Heart right ventricle (tissue), 16 donors: ENCODE measurements around the gene PCDH17. TPM values are rescaled to one million over a fixed set of nuclear protein-coding genes. Genes with fewer than 3 reads are reported as not detected.

Experiments
- ATAC-seq, 8 donors: fragments of 200-7000 bp; cut with Tn5 transposase; one replicate each; pipeline ENCODE4 v1.9.1; 2020; ENCODE audit warnings: mild to moderate bottlenecking in 8 of 8, moderate library complexity in 8 of 8, moderate number of reproducible peaks in 1 of 8
- DNase-seq, 2 donors: peaks; one replicate each; pipeline ENCODE4 v3.0.0-alpha.2; 2020
- H3K27ac ChIP-seq, 10 donors: fragments of 200-600 bp; sonication (generic) in 2 of 10; one replicate each; pipeline versions ENCODE4 v1.5.0 to v1.8.0; 2020 to 2022; ENCODE audit warnings: mild to moderate bottlenecking in 3 of 10
- H3K27me3 ChIP-seq, 7 donors: fragments of 200-600 bp; one replicate each; pipeline ENCODE4 v1.8.0; 2021 to 2022; ENCODE audit warnings: mild to moderate bottlenecking in 2 of 7
- H3K36me3 ChIP-seq, 9 donors: fragments of 200-600 bp; sonication (generic) in 1 of 9; one replicate each; pipeline versions ENCODE4 v1.5.0 to v1.8.0; 2020 to 2022; ENCODE audit warnings: mild to moderate bottlenecking in 2 of 9
- H3K4me1 ChIP-seq, 9 donors: fragments of 200-600 bp; sonication (generic) in 1 of 9; one replicate each; pipeline versions ENCODE4 v1.5.0 to v1.8.0; 2020 to 2022; ENCODE audit warnings: mild to moderate bottlenecking in 4 of 9
- H3K4me3 ChIP-seq, 10 donors: fragments of 200-600 bp; sonication (generic) in 2 of 10; one replicate each; pipeline versions ENCODE4 v1.5.0 to v1.8.0; 2020 to 2022; ENCODE audit warnings: mild to moderate bottlenecking in 7 of 10, moderate library complexity in 2 of 10
- H3K9me3 ChIP-seq, 11 donors: fragments of 200-600 bp in 10 of 11; sonication (generic) in 2 of 11; one replicate each; pipeline versions ENCODE4 v1.5.0 to v1.8.0; 2013 to 2022; ENCODE audit warnings: mild to moderate bottlenecking in 2 of 11, control low read depth in 1 of 11, moderate library complexity in 1 of 11
- CTCF ChIP-seq, 9 donors: fragments of 200-600 bp; sonication (generic) in 2 of 9; IDR thresholded peaks; one replicate each; pipeline versions ENCODE4 v1.5.0 to v1.8.0; 2021 to 2022; ENCODE audit warnings: antibody characterized with exemption in 9 of 9, mild to moderate bottlenecking in 5 of 9, moderate library complexity in 1 of 9
- WGBS, 2 donors: extraction: QIAGEN DNeasy Blood & Tissue Kit; methylation state at CpG; one replicate each; pipeline ENCODE4 v1.1.7; 2013; ENCODE audit warnings: inconsistent platforms in 1 of 2; 5-methylcytosine and 5-hydroxymethylcytosine counted together
- intact Hi-C, 10 donors: fragments of 100-400 bp; cut with DNase I; formaldehyde crosslinking; loops; one replicate each; pipeline versions ENCODE4 v1.11.1 to v1.14.2; 2022
- polyA plus RNA-seq, 2 donors: library from polyadenylated mRNA; stranded (reverse); fragments of 200-250 nt; gene quantifications; one replicate each; pipeline ENCODE4 v1.2.3, GENCODE V29; 2013
- total RNA-seq, 10 donors: library from RNA; stranded (reverse); fragmentation: NEBNext Ultra II Directional in 3 of 10; extraction: Animal tissue kit (Norgen Biotek cat#: 25700) in 3 of 10; gene quantifications; one replicate each; pipeline versions ENCODE4 v1.2.1 to v1.2.4, GENCODE V29; 2021 to 2023
- donor health status: Arrhythmogenic right ventricular cardiomyopathy.
- donor health status: ischemic (EF 13 %, LVEDD 7.1; RV severe dilation, severe dysfunction).
- donor health status: healthy with polysubstance abuse.
- donor health status: DM: no; HTN: yes; CAD: no.
- donor health status: DM: no; HTN: no; CAD: no.
- donor health status: ischemic (EF 25% LVEDD 6.9; RV normal size, moderate dysfunction).
- donor health status: ischemic (EF 25% LVEDD 5.7; RV mildly dilated, moderate dysfunction).
- donor health status: healthy.
- donor health status: DM: yes; HTN: yes; CAD: no.
- donor health status: Ischemic cardiomyopathy.
- donor health status: ischemic (EF 35%, LVEDD 5.7; RV mildly dilated, moderate dysfunction).
- donor health status: nonischemic (EF 11% LVEDD 7.7; RV severe dilation, severe dysfunction).
- donor health status: DM: yes; HTN: yes; CAD: no.
- donor health status: PGD.
- donor health status: ischemic (EF 29% LVEDD 5.4; RV normal size, mild dysfunction).
- donor health status: nonischemic (EF 23%, LVEDD 6.1; RV moderate dilation, normal function).

The PCDH17 gene
- total and polyA plus RNA-seq, 12 donors = 0.88 to 14.3 (median 3.3) TPM

- intact Hi-C loops = no loop called here
- no peak for TF ChIP-seq CTCF (IDR thresholded peaks at IDR 0.05)
- Histone ChIP-seq H3K27ac (no peak overlapping the region), H3K4me3 (peak overlapping the region in 1 of 10 donors; percentile 9), H3K9me3 (no peaks in the 10 kb centered on the region), H3K27me3 (peaks cover 0 to 7% (median 0%) of the 10 kb centered on the region in 7 donors), H3K36me3 (no peaks in the 10 kb centered on the region), H3K4me1 (peaks cover 0 to 41% (median 0%) of the 10 kb centered on the region in 9 donors)
- DNase-seq = peak in 1 of 2 donors; percentile 11
- ATAC-seq = peak in 1 of 8 donors; percentile 39
- WGBS, 2 donors = 55 to 73% methylated on average over 4 of the region's 4 CpGs
Measured at GRCh38 chr13:57640607-57641006, 9.1 kb downstream of the PCDH17 start.

- DNase-seq (no peak), ATAC-seq (no peak)
- Histone ChIP-seq H3K4me1 (peaks cover 0 to 41% (median 0%) of the 10 kb centered on the region in 9 donors), H3K9me3 (no peaks in the 10 kb centered on the region), H3K36me3 (no peaks in the 10 kb centered on the region), H3K27me3 (peaks cover 0 to 3% (median 0%) of the 10 kb centered on the region in 7 donors), H3K27ac (no peak overlapping the region), H3K4me3 (no peak overlapping the region)
- WGBS, 2 donors = 69 to 78% methylated on average over 3 of the region's 3 CpGs
- no peak for TF ChIP-seq CTCF (IDR thresholded peaks at IDR 0.05)
- intact Hi-C loops = no loop called here
Measured at GRCh38 chr13:57641051-57641450, 9.5 kb downstream of the PCDH17 start.

- intact Hi-C loops = no loop called here
- ATAC-seq = no peak
- H3K9me3 ChIP-seq = no peaks in the 10 kb centered on the region
Measured at GRCh38 chr13:57644106-57644505, 12.6 kb downstream of the PCDH17 start.

GRCh38 chr13:57653229-57653989 lies 21.9 kb downstream of the PCDH17 start:
- intact Hi-C loops = no loop called here
- DNase-seq (no peak), ATAC-seq (no peak)
- no peaks in the 10 kb centered on the region for H3K27me3 ChIP-seq
- no peak for TF ChIP-seq CTCF (IDR thresholded peaks at IDR 0.05)
- no peak overlapping the region for H3K4me3 ChIP-seq
- 92% methylated on average over 6 of the region's 6 CpGs for WGBS, 2 donors
- no peaks in the 10 kb centered on the region for H3K4me1 ChIP-seq
- H3K27ac ChIP-seq = no peak overlapping the region
- no peaks in the 10 kb centered on the region for H3K9me3 ChIP-seq
- H3K36me3 ChIP-seq = no peaks in the 10 kb centered on the region

More at GRCh38 chr13:57644106-57644505, 12.6 kb downstream of the PCDH17 start:
- H3K27me3 ChIP-seq = no peaks in the 10 kb centered on the region
- H3K4me3 ChIP-seq = no peak overlapping the region
- H3K36me3 ChIP-seq = no peaks in the 10 kb centered on the region
- H3K4me1 ChIP-seq = peaks cover 0 to 28% (median 0%) of the 10 kb centered on the region in 9 donors
- no peak for TF ChIP-seq CTCF (IDR thresholded peaks at IDR 0.05)
- 75 to 82% methylated on average over 3 of the region's 3 CpGs for WGBS, 2 donors
- no peak overlapping the region for H3K27ac ChIP-seq
- DNase-seq = no peak
